ENCODE results near the gene SPEF2. TPM values are rescaled to one million over a fixed set of nuclear protein-coding genes. Genes with fewer than 3 reads are reported as not detected.

SPEF2 gene
- total and polyA plus RNA-seq, 2 experiments from 2014 or later: 5.1 TPM

- Histone ChIP-seq H3K36me3 (replicated peaks; ENCODE audit: insufficient read depth, low read depth) (no peaks in the 10 kb centered on the region), H4K20me1 (ENCODE audit: insufficient read depth, poor library complexity, severe bottlenecking) (no peaks in the 10 kb centered on the region), H3K4me3 (no peak overlapping the region), H3K9me2 (replicated peaks; ENCODE audit: insufficient read depth) (no peaks in the 10 kb centered on the region), H3K9me3 (ENCODE audit: low read depth) (no peaks in the 10 kb centered on the region), H3K79me2 (no peaks in the 10 kb centered on the region), H3K4me1 (ENCODE audit: insufficient read depth) (no peaks in the 10 kb centered on the region), H3K4me2 (no peak overlapping the region), H2AFZ (no peak overlapping the region), H3K27me3 (no peaks in the 10 kb centered on the region), H3K27ac (no peak overlapping the region)
- TF ChIP-seq EZH2 (IDR thresholded peaks at IDR 0.05; ENCODE audit: borderline replicate concordance) (no peak), CTCF (IDR thresholded peaks at IDR 0.05; ENCODE audit: poor library complexity) (no peak), EZH2phosphoT487 (IDR thresholded peaks at IDR 0.05; ENCODE audit: low read depth, severe bottlenecking, unreplicated experiment) (no peak)
- WGBS (ENCODE audit: low lambda C conversion rate, missing lambda C conversion rate): 93% methylated on average over 1 of the region's 1 CpG
- DNase-seq (ENCODE audit: low spot score): no peak
Observed at GRCh38 chr5:35672995-35673394, 55.3 kb downstream of the SPEF2 start.

- no peaks in the 10 kb centered on the region for H3K27me3 ChIP-seq
- TF ChIP-seq CTCF (IDR thresholded peaks at IDR 0.05; ENCODE audit: poor library complexity) (no peak), EZH2phosphoT487 (IDR thresholded peaks at IDR 0.05; ENCODE audit: low read depth, severe bottlenecking, unreplicated experiment) (no peak), EZH2 (IDR thresholded peaks at IDR 0.05; ENCODE audit: borderline replicate concordance) (no peak)
- no peak overlapping the region for H3K4me2 ChIP-seq
- no peaks in the 10 kb centered on the region for H4K20me1 ChIP-seq (ENCODE audit: insufficient read depth, poor library complexity, severe bottlenecking)
- WGBS (ENCODE audit: low lambda C conversion rate, missing lambda C conversion rate): 71% methylated on average over 2 of the region's 2 CpGs
- no peaks in the 10 kb centered on the region for H3K9me3 ChIP-seq (ENCODE audit: low read depth)
- no peaks in the 10 kb centered on the region for H3K4me1 ChIP-seq (ENCODE audit: insufficient read depth)
- H3K36me3 ChIP-seq (replicated peaks; ENCODE audit: insufficient read depth, low read depth): no peaks in the 10 kb centered on the region
- no peaks in the 10 kb centered on the region for H3K79me2 ChIP-seq
- DNase-seq (ENCODE audit: low spot score): no peak
- no peak overlapping the region for H3K4me3 ChIP-seq
- no peak overlapping the region for H2AFZ ChIP-seq
- H3K9me2 ChIP-seq (replicated peaks; ENCODE audit: insufficient read depth): no peaks in the 10 kb centered on the region
- no peak overlapping the region for H3K27ac ChIP-seq
Observed at GRCh38 chr5:35674049-35674448, 56.4 kb downstream of the SPEF2 start.

GRCh38 chr5:35675392-35675791 is 57.7 kb downstream of the SPEF2 start:
- Histone ChIP-seq H3K79me2 (no peaks in the 10 kb centered on the region), H3K4me3 (no peak overlapping the region), H3K27ac (no peak overlapping the region), H3K36me3 (replicated peaks; ENCODE audit: insufficient read depth, low read depth) (no peaks in the 10 kb centered on the region), H2AFZ (no peak overlapping the region), H3K9me3 (ENCODE audit: low read depth) (no peaks in the 10 kb centered on the region), H3K9me2 (replicated peaks; ENCODE audit: insufficient read depth) (no peaks in the 10 kb centered on the region), H3K4me1 (ENCODE audit: insufficient read depth) (no peaks in the 10 kb centered on the region), H3K27me3 (no peaks in the 10 kb centered on the region), H4K20me1 (ENCODE audit: insufficient read depth, poor library complexity, severe bottlenecking) (no peaks in the 10 kb centered on the region), H3K4me2 (no peak overlapping the region)
- DNase-seq (ENCODE audit: low spot score): no peak
- 97% methylated on average over 12 of the region's 12 CpGs for WGBS (ENCODE audit: low lambda C conversion rate, missing lambda C conversion rate)
- TF ChIP-seq EZH2phosphoT487 (IDR thresholded peaks at IDR 0.05; ENCODE audit: low read depth, severe bottlenecking, unreplicated experiment) (no peak), CTCF (IDR thresholded peaks at IDR 0.05; ENCODE audit: poor library complexity) (no peak), EZH2 (IDR thresholded peaks at IDR 0.05; ENCODE audit: borderline replicate concordance) (no peak)

GRCh38 chr5:35677878-35678277 is 60.2 kb downstream of the SPEF2 start:
- H3K4me1 ChIP-seq (ENCODE audit: insufficient read depth): no peaks in the 10 kb centered on the region
- no peak for TF ChIP-seq EZH2 (IDR thresholded peaks at IDR 0.05; ENCODE audit: borderline replicate concordance)
- TF ChIP-seq EZH2phosphoT487 (IDR thresholded peaks at IDR 0.05; ENCODE audit: low read depth, severe bottlenecking, unreplicated experiment): no peak
- TF ChIP-seq CTCF (IDR thresholded peaks at IDR 0.05; ENCODE audit: poor library complexity): no peak
- no peaks in the 10 kb centered on the region for H3K27me3 ChIP-seq
- DNase-seq (ENCODE audit: low spot score): no peak
- no peak overlapping the region for H3K27ac ChIP-seq
- H3K9me2 ChIP-seq (replicated peaks; ENCODE audit: insufficient read depth): no peaks in the 10 kb centered on the region
- H2AFZ ChIP-seq: no peak overlapping the region
- H4K20me1 ChIP-seq (ENCODE audit: insufficient read depth, poor library complexity, severe bottlenecking): no peaks in the 10 kb centered on the region
- H3K79me2 ChIP-seq: no peaks in the 10 kb centered on the region
- no peak overlapping the region for H3K4me2 ChIP-seq
- 93% methylated on average over 5 of the region's 5 CpGs for WGBS (ENCODE audit: low lambda C conversion rate, missing lambda C conversion rate)
- H3K9me3 ChIP-seq (ENCODE audit: low read depth): no peaks in the 10 kb centered on the region
- no peak overlapping the region for H3K4me3 ChIP-seq
- H3K36me3 ChIP-seq (replicated peaks; ENCODE audit: insufficient read depth, low read depth): no peaks in the 10 kb centered on the region
